IMR-90 (cell line): ENCODE data around the gene GRK2. TPM values are rescaled to one million over a fixed set of nuclear protein-coding genes. Genes with fewer than 3 reads are reported as not detected.

Experiments
- ATAC-seq: fragments of 200-7000 bp; cut with Tn5 transposase; 2 replicates; pipeline ENCODE4 v1.9.1; 2020; ENCODE audit warnings: low read depth, mild to moderate bottlenecking, moderate library complexity
- BruUV-seq: library from RNA; stranded (reverse); fragments of 400-500 nt; replicated peaks from 2 replicates; lab custom pipeline; 2021; lab: Mats Ljungman, UMichigan
- CTCF ChIA-PET: fragments of 300-600 bp; formaldehyde crosslinking; extraction: SDS; loops from one replicate; lab custom pipeline; 2021; ENCODE audit warnings: antibody characterized with exemption; lab: Yijun Ruan, JAX
- POLR2A ChIA-PET: fragments of 300-600 bp; sonication (Branson Sonifier 250); formaldehyde crosslinking; loops from one replicate; lab custom pipeline; 2022; ENCODE audit warnings: antibody characterized with exemption; ENCODE audit not compliant: unreplicated experiment; lab: Charles Lee
- DNase-seq: peaks from one replicate; pipeline ENCODE4 v3.0.0; 2013
- H2AFZ ChIP-seq: replicated peaks from 2 replicates; pipeline ENCODE3; 2013; ENCODE audit warnings: low read length, mild to moderate bottlenecking; ENCODE audit not compliant: poor library complexity
- H2AK5ac ChIP-seq: 2 replicates; pipeline ENCODE4 v1.6.1; 2013; ENCODE audit warnings: low read depth, low read length, inconsistent platforms
- H2AK9ac ChIP-seq: replicated peaks from 2 replicates; pipeline ENCODE3; 2013; ENCODE audit warnings: mild to moderate bottlenecking, low read depth, low read length, moderate library complexity; ENCODE audit not compliant: poor library complexity
- H2BK120ac ChIP-seq: 2 replicates; pipeline ENCODE4 v1.6.1; 2013; ENCODE audit warnings: low read depth, low read length, inconsistent platforms
- H2BK15ac ChIP-seq: 3 replicates; pipeline ENCODE4 v1.6.1; 2013; ENCODE audit warnings: low read depth, low read length, inconsistent platforms
- H2BK20ac ChIP-seq: 2 replicates; pipeline ENCODE4 v1.6.1; 2013; ENCODE audit warnings: low read depth, mild to moderate bottlenecking, inconsistent platforms, low read length, moderate library complexity
- H2BK5ac ChIP-seq: 2 replicates; pipeline ENCODE4 v1.6.1; 2013; ENCODE audit warnings: mild to moderate bottlenecking, low read depth, low read length, inconsistent platforms; ENCODE audit not compliant: poor library complexity, severe bottlenecking
- H3K14ac ChIP-seq: replicated peaks from 2 replicates; pipeline ENCODE4 v1.6.1; 2013; ENCODE audit warnings: low read depth, low read length, inconsistent platforms
- H3K18ac ChIP-seq: 2 replicates; pipeline ENCODE4 v1.6.1; 2013; ENCODE audit warnings: low read depth, low read length, control low read depth
- H3K23ac ChIP-seq: 2 replicates; pipeline ENCODE4 v1.6.1; 2013; ENCODE audit warnings: low read depth, low read length, inconsistent platforms
- H3K27ac ChIP-seq: 2 replicates; pipeline ENCODE4 v1.5.1; 2013; ENCODE audit warnings: mild to moderate bottlenecking, control low read depth, low read length; ENCODE audit not compliant: insufficient read depth
- H3K27me3 ChIP-seq: 2 replicates; pipeline ENCODE4 v1.6.1; 2013; ENCODE audit warnings: low read length; ENCODE audit not compliant: control insufficient read depth, insufficient read depth
- H3K36me3 ChIP-seq: 2 replicates; pipeline ENCODE4 v1.6.1; 2013; ENCODE audit warnings: low read length, mixed read lengths; ENCODE audit not compliant: control insufficient read depth, insufficient read depth
- H3K4ac ChIP-seq: 2 replicates; pipeline ENCODE4 v1.6.1; 2013; ENCODE audit warnings: low read depth, low read length, inconsistent platforms
- H3K4me1 ChIP-seq: 2 replicates; pipeline ENCODE4 v1.6.1; 2013; ENCODE audit warnings: low read length, mixed read lengths; ENCODE audit not compliant: control insufficient read depth, insufficient read depth
- H3K4me2 ChIP-seq: 2 replicates; pipeline ENCODE4 v1.6.1; 2013; ENCODE audit warnings: low read depth, mild to moderate bottlenecking, control low read depth, low read length, moderate library complexity
- H3K4me3 ChIP-seq: 2 replicates; pipeline ENCODE4 v1.5.1; 2013; ENCODE audit warnings: low read depth, mild to moderate bottlenecking, control low read depth, low read length, moderate library complexity; ENCODE audit not compliant: insufficient read depth
- H3K56ac ChIP-seq: 2 replicates; pipeline ENCODE4 v1.6.1; 2013; ENCODE audit warnings: low read length, inconsistent platforms; ENCODE audit not compliant: insufficient read depth; ENCODE audit errors: extremely low read depth
- H3K79me1 ChIP-seq, 2 experiments: 2 replicates each; pipeline ENCODE4 v1.6.1; 2013; ENCODE audit warnings: low read length in 2 of 2, inconsistent platforms in 1 of 2, low read depth in 1 of 2
- H3K9ac ChIP-seq: 2 replicates; pipeline ENCODE4 v1.6.1; 2013; ENCODE audit warnings: low read depth, low read length, control low read depth
- H3K9me1 ChIP-seq: 2 replicates; pipeline ENCODE4 v1.6.1; 2013; ENCODE audit warnings: low read length, inconsistent platforms; ENCODE audit not compliant: insufficient read depth
- H3K9me3 ChIP-seq: 2 replicates; pipeline ENCODE4 v1.6.1; 2013; ENCODE audit warnings: low read length; ENCODE audit not compliant: control insufficient read depth, insufficient read depth
- H4K20me1 ChIP-seq: 2 replicates; pipeline ENCODE4 v1.6.1; 2013; ENCODE audit warnings: low read length, inconsistent platforms; ENCODE audit not compliant: insufficient read depth
- H4K5ac ChIP-seq: 2 replicates; pipeline ENCODE4 v1.6.1; 2013; ENCODE audit warnings: mild to moderate bottlenecking, low read depth, low read length, control low read depth
- H4K8ac ChIP-seq, 2 experiments: 2 replicates each; pipeline ENCODE4 v1.6.1; 2013; ENCODE audit warnings: low read depth in 2 of 2, low read length in 2 of 2, control low read depth in 1 of 2, inconsistent platforms in 1 of 2
- H4K91ac ChIP-seq: 2 replicates; pipeline ENCODE4 v1.6.1; 2013; ENCODE audit warnings: low read depth, low read length, inconsistent platforms; ENCODE audit not compliant: insufficient read depth
- BHLHE40 ChIP-seq: fragments of 150-350 bp; IDR thresholded peaks from 2 replicates; pipeline ENCODE4 v1.6.1; 2016; ENCODE audit warnings: mild to moderate bottlenecking, low read depth, low read length
- CHD1 ChIP-seq: IDR thresholded peaks from 2 replicates; pipeline ENCODE4 v1.6.1; 2012; ENCODE audit warnings: low read depth, low read length, improper control_type of control experiment
- FOS ChIP-seq: fragments of 150-350 bp; IDR thresholded peaks from 2 replicates; pipeline ENCODE4 v1.6.1; 2016; ENCODE audit warnings: low read depth, low read length
- MAFK ChIP-seq: IDR thresholded peaks from 2 replicates; pipeline ENCODE4 v1.6.1; 2012; ENCODE audit warnings: low read depth, low read length, improper control_type of control experiment
- MAZ ChIP-seq: IDR thresholded peaks from 2 replicates; pipeline ENCODE4 v1.6.1; 2012; ENCODE audit warnings: low read depth, mild to moderate bottlenecking, low read length, improper control_type of control experiment, moderate library complexity, borderline replicate concordance
- MXI1 ChIP-seq: IDR thresholded peaks from 2 replicates; pipeline ENCODE4 v1.6.1; 2012; ENCODE audit warnings: low read depth, mild to moderate bottlenecking, low read length, moderate library complexity, borderline replicate concordance
- POLR2A ChIP-seq: IDR thresholded peaks from 2 replicates; pipeline ENCODE4 v1.6.1; 2012; ENCODE audit warnings: mild to moderate bottlenecking, low read depth, low read length
- RAD21 ChIP-seq: IDR thresholded peaks from 2 replicates; pipeline ENCODE4 v1.6.1; 2012; ENCODE audit warnings: low read length, improper control_type of control experiment
- RCOR1 ChIP-seq: IDR thresholded peaks from 2 replicates; pipeline ENCODE4 v1.6.1; 2012; ENCODE audit warnings: mild to moderate bottlenecking, low read length, improper control_type of control experiment; ENCODE audit not compliant: insufficient replicate concordance
- SMC3 ChIP-seq: fragments of 150-350 bp; IDR thresholded peaks from 2 replicates; pipeline ENCODE4 v1.6.1; 2016; ENCODE audit warnings: low read depth, mild to moderate bottlenecking, antibody characterized with exemption, low read length, moderate library complexity
- WGBS, 2 experiments: methylation state at CpG; one replicate each; pipeline versions ENCODE4 v1.1.5 to v1.1.7; 2013; ENCODE audit warnings: missing lambda C conversion rate in 2 of 2; ENCODE audit not compliant: insufficient read length in 1 of 2; ENCODE audit errors: extremely low coverage in 2 of 2; 5-methylcytosine and 5-hydroxymethylcytosine counted together
- dilution Hi-C: fragments of 300-500 bp; cut with HindIII; formaldehyde crosslinking; loops from one replicate; pipeline ENCODE4 v1.14.3; 2018; ENCODE audit warnings: low sequenced_read_pairs; ENCODE audit not compliant: unreplicated experiment
- in situ Hi-C: fragments of 300-500 bp; cut with MboI; formaldehyde crosslinking; loops from 3 replicates; pipeline ENCODE4 v1.14.3; 2019; ENCODE audit warnings: low sequenced_read_pairs, inconsistent platforms, mixed read lengths
- intact Hi-C: fragments of 100-400 bp; cut with micrococcal nuclease; formaldehyde crosslinking; loops from 2 replicates; pipeline ENCODE4 v1.10.0; 2022
- polyA plus RNA-seq, 3 experiments: library from polyadenylated mRNA; depleted of rRNA; stranded (reverse); fragments of >200 nt; gene quantifications; 2 replicates each; pipeline ENCODE4 v1.2.3, GENCODE V29; 2012; ENCODE audit warnings: low replicate concordance in 1 of 3
- total RNA-seq: library from RNA; depleted of rRNA; stranded (reverse); fragments of >200 nt; gene quantifications from 2 replicates; pipeline ENCODE4 v1.2.3, GENCODE V29; 2012

GRK2 gene
- total and polyA plus RNA-seq, 2 of the 4 experiments (the other 2 are of a cell fraction): 26.7 to 41.8 TPM

DNA sequence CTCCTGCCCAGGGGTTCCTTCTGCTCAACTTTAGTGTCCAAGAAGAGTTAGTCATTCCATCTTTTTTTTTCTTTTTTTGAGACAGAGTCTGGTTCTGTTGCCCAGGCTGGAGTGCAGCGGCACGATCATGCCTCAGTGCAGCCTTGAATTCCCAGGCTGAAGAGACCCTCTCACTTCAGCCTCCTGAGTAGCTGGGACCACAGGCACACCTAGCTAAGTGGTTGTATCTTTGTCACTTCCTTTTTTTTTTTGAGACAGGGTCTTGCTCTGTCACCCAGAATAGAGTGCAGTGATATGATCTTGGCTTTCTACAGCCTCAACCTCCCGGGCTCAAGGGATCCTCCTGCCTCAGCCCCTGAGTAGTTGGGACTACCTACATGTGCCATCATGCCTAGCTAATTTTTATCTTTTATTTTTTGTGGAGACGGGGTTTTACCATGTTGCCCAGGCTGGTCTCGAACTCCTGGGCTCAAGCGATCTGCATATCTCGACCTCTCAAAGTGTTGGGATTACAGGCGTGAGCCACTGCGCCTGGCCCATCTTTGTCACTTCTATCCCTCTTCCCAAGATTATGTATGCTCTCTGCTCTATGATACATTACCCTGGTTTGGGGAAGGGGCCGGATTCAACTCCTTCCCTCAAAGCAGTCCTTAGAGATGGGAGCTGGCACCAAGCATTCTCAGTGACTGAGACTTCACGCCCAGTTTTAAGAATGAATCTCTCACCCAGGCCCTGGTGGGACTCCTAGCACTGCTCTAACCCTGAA lies 47.0 kb downstream of the GRK2 start:
- Histone ChIP-seq H3K4me2 (no peak overlapping the region), H3K4ac (no peak overlapping the region), H3K4me3 (no peak overlapping the region), H3K23ac (no peak overlapping the region), H4K20me1 (no peaks in the 10 kb centered on the region), H4K91ac (no peak overlapping the region), H3K4me1 (0 out of 2 replicates have a peak, but pooled peaks cover under 1% of the 10 kb centered on the region), H2BK20ac (no peak overlapping the region), H2BK5ac (no peak overlapping the region), H4K8ac (no peak overlapping the region), H2BK120ac (no peak overlapping the region), H3K27ac (no peak overlapping the region), H3K14ac (no peak overlapping the region), H3K56ac (no peak overlapping the region), H2AFZ (no peak overlapping the region), H3K9me1 (no peaks in the 10 kb centered on the region), H2AK9ac (no peak overlapping the region), H2AK5ac (no peak overlapping the region), H3K18ac (no peak overlapping the region), H3K27me3 (no peaks in the 10 kb centered on the region), H3K9me3 (no peaks in the 10 kb centered on the region), H4K5ac (no peak overlapping the region), H2BK15ac (no peak overlapping the region), H3K9ac (no peak overlapping the region), H3K36me3 (peaks cover 24% of the 10 kb centered on the region), H3K79me1 (no peaks in the 10 kb centered on the region; a peak in 1 of 4 replicates)
- in situ Hi-C loops (loop anchor here (10.0 kb wide), 1 partner anchor 229 kb away; no protein-coding TSS in a partner anchor), dilution Hi-C loops (no loop called here), intact Hi-C loops (no loop called here)
- ChIA-PET POLR2A (no interaction called here), CTCF (interaction anchor here (1.1 kb wide), 1 partner anchor 46 kb away, joined by 3 read pairs; no protein-coding TSS in a partner anchor)
- no TSS peak for BruUV-seq
- no CpG with 5 or more reads among the region's 11 CpGs for WGBS, 2 experiments
- TF ChIP-seq POLR2A (no peak), BHLHE40 (no peak), MXI1 (no peak), SMC3 (no peak), MAFK (no peak), FOS (no peak), MAZ (no peak), RCOR1 (no peak), CHD1 (no peak), RAD21 (no peak)
- no peak for ATAC-seq
- DNase-seq: no peak
